Heart left ventricle (tissue), 13 donors: ENCODE data around the gene MRPL4.

Experiments used
- POLR2A ChIP-seq, 2 donors: fragments of 450-650 bp; IDR thresholded peaks; one replicate each; pipeline ENCODE4 v1.6.1; 2017; ENCODE audit warnings: antibody characterized with exemption in 2 of 2, mild to moderate bottlenecking in 2 of 2, moderate library complexity in 2 of 2
- TF ChIP-seq, protein P1 (sequence below), 12 donors: fragments of 200-600 bp; sonication (generic) in 4 of 12; IDR thresholded peaks; one replicate each; pipeline versions ENCODE4 v1.5.0 to v1.8.0; 2018 to 2022; ENCODE audit warnings: antibody characterized with exemption in 12 of 12, mild to moderate bottlenecking in 5 of 12
- donor health status: ischemic (EF 13 %, LVEDD 7.1; RV severe dilation, severe dysfunction).
- donor health status: DM: no; HTN: yes; CAD: no.
- donor health status: DM: no; HTN: no; CAD: no.
- donor health status: ischemic (EF 25% LVEDD 6.9; RV normal size, moderate dysfunction).
- donor health status: ischemic (EF 25% LVEDD 5.7; RV mildly dilated, moderate dysfunction).
- donor health status: ischemic (EF 35%, LVEDD 5.7; RV mildly dilated, moderate dysfunction).
- donor health status: nonischemic (EF 11% LVEDD 7.7; RV severe dilation, severe dysfunction).
- donor health status: DM: yes; HTN: yes; CAD: no.
- donor health status: PGD.
- donor health status: ischemic (EF 29% LVEDD 5.4; RV normal size, mild dysfunction).
- donor health status: nonischemic (EF 23%, LVEDD 6.1; RV moderate dilation, normal function).

DNA sequence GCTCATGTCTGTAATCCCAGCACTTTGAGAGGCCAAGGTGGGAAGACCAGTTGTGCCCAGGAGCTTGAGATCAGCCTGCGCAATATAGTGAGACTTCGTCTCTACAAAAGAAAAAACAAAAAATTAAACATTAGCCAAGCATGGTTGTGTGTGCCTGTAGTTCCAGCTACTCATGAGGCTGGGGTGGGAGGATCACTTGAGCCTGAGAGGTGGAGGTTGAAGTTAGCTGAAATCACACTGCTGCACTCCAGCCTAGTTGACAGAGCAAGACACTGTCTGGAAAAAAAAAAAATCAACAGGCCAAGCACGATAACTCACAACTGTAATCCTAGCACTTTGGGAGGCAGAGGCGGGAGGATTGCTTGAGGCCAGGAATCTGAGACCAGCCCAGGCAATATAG, 17.0 kb upstream of the MRPL4 start:
- TF ChIP-seq, protein P1, sequence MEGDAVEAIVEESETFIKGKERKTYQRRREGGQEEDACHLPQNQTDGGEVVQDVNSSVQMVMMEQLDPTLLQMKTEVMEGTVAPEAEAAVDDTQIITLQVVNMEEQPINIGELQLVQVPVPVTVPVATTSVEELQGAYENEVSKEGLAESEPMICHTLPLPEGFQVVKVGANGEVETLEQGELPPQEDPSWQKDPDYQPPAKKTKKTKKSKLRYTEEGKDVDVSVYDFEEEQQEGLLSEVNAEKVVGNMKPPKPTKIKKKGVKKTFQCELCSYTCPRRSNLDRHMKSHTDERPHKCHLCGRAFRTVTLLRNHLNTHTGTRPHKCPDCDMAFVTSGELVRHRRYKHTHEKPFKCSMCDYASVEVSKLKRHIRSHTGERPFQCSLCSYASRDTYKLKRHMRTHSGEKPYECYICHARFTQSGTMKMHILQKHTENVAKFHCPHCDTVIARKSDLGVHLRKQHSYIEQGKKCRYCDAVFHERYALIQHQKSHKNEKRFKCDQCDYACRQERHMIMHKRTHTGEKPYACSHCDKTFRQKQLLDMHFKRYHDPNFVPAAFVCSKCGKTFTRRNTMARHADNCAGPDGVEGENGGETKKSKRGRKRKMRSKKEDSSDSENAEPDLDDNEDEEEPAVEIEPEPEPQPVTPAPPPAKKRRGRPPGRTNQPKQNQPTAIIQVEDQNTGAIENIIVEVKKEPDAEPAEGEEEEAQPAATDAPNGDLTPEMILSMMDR (IDR thresholded peaks at IDR 0.05): no peak
- no peak for TF ChIP-seq POLR2A (IDR thresholded peaks at IDR 0.05)
